ENCODE measurements around the gene ABHD13. TPM values are rescaled to one million over a fixed set of nuclear protein-coding genes. Genes with fewer than 3 reads are reported as not detected.
A peak's percentile ranks its signal among the peaks of the same experiment; 100 is the strongest.
"Not testable (repeated sequence)": the region's sequence is repeated elsewhere in the genome, so short reads cannot be mapped to it uniquely, and the experiment has no call there.

Gene ABHD13
- total and polyA plus RNA-seq, 12 donors, result 3.1 to 5.9 (median 4.4) TPM

DNA sequence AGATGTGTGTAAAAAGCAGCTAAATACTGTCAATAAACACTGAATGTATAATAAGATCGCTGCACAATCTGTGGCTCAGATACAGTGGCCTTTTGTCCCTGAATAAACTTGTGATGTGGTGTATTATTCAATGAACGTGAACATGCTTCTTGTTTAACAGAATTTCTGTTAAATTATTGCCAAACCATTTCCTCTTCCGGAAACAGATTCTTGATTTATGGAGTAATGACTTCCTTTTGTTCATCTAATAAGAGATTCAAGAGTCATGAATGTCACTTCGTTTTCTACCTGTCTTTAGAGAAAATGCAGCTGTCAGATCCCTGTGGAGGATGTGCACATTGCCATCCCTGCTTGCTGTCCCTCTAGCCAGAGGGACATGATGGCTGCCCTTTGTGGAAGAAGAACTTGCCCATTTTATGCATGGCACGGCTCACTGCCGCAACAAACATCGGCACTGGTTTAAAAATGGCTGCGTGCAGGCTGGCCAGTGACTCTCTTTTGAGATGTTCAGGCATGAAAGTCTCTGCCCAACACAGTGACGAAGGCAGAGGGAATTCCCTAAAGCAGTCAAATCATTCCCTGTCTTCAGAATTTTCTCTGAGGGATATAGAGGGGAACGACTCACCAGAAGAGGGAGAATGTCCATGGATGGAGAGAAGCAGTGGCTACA is 48.3 kb downstream of the ABHD13 start:
- DNase-seq (no peak), ATAC-seq (no peak)
- H3K27me3 ChIP-seq, result no peaks in the 10 kb centered on the region
- intact Hi-C loops (cut with DNase I), result no loop called here
- 74 to 78% methylated on average over 10 of the region's 10 CpGs for WGBS, 2 donors
- peak overlapping the region in 2 of 10 donors; percentile 23 to 95 for H3K27ac ChIP-seq
- peaks cover 0 to 46% (median 14%) of the 10 kb centered on the region in 9 donors for H3K4me1 ChIP-seq
- H3K36me3 ChIP-seq, result peaks cover 0 to 6% (median 0%) of the 10 kb centered on the region in 9 donors
- TF ChIP-seq, protein P1, sequence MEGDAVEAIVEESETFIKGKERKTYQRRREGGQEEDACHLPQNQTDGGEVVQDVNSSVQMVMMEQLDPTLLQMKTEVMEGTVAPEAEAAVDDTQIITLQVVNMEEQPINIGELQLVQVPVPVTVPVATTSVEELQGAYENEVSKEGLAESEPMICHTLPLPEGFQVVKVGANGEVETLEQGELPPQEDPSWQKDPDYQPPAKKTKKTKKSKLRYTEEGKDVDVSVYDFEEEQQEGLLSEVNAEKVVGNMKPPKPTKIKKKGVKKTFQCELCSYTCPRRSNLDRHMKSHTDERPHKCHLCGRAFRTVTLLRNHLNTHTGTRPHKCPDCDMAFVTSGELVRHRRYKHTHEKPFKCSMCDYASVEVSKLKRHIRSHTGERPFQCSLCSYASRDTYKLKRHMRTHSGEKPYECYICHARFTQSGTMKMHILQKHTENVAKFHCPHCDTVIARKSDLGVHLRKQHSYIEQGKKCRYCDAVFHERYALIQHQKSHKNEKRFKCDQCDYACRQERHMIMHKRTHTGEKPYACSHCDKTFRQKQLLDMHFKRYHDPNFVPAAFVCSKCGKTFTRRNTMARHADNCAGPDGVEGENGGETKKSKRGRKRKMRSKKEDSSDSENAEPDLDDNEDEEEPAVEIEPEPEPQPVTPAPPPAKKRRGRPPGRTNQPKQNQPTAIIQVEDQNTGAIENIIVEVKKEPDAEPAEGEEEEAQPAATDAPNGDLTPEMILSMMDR (IDR thresholded peaks at IDR 0.05), result no peak
- H3K4me3 ChIP-seq, result peak overlapping the region in 1 of 10 donors; percentile 29
- H3K9me3 ChIP-seq, result no peaks in the 10 kb centered on the region

DNA sequence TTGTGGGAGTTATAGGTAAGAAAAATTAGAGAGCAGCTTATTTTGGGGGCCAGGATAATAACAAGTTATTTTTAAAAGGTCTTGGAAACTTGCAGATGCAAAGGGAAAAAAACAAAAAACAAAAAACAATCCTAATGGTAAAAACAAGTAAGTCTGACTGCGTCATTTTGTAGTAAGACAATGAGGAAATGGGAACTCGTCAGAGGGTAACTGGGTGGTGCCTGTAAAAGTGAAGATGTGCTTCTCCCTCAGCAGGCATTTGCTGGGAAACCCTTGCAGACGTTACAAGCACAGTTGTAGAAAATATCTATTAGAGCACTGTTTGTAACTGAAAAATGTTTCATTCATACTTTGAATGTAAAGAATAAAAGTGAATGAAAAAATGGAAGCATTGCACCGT is 49.2 kb downstream of the ABHD13 start:
- Histone ChIP-seq H3K4me3 (peak overlapping the region in 1 of 10 donors; percentile 29), H3K36me3 (peaks cover 0 to 6% (median 0%) of the 10 kb centered on the region in 9 donors), H3K27me3 (no peaks in the 10 kb centered on the region), H3K4me1 (peaks cover 0 to 46% (median 14%) of the 10 kb centered on the region in 9 donors), H3K27ac (peak overlapping the region in 3 of 10 donors; percentile 23 to 95 (median 34)), H3K9me3 (no peaks in the 10 kb centered on the region)
- DNase-seq (no peak), ATAC-seq (peak in 1 of 8 donors; percentile 56)
- intact Hi-C loops (cut with DNase I), result no loop called here
- TF ChIP-seq, protein P1 (IDR thresholded peaks at IDR 0.05), result no peak
- 84 to 88% methylated on average over 4 of the region's 4 CpGs for WGBS, 2 donors

GRCh38 chr13:108267855-108268254 is 49.7 kb downstream of the ABHD13 start:
- ATAC-seq; DNase-seq; H3K9me3 ChIP-seq; H3K36me3 ChIP-seq; H3K27me3 ChIP-seq; intact Hi-C loops (cut with DNase I); H3K4me3 ChIP-seq: not testable (repeated sequence)
- 97 to 98% methylated on average over 3 of the region's 3 CpGs for WGBS, 2 donors
- H3K27ac ChIP-seq, result peak overlapping the region in 3 of 10 donors; percentile 75 to 95 (median 83)
- peaks cover 0 to 51% (median 14%) of the 10 kb centered on the region in 9 donors for H3K4me1 ChIP-seq

DNA sequence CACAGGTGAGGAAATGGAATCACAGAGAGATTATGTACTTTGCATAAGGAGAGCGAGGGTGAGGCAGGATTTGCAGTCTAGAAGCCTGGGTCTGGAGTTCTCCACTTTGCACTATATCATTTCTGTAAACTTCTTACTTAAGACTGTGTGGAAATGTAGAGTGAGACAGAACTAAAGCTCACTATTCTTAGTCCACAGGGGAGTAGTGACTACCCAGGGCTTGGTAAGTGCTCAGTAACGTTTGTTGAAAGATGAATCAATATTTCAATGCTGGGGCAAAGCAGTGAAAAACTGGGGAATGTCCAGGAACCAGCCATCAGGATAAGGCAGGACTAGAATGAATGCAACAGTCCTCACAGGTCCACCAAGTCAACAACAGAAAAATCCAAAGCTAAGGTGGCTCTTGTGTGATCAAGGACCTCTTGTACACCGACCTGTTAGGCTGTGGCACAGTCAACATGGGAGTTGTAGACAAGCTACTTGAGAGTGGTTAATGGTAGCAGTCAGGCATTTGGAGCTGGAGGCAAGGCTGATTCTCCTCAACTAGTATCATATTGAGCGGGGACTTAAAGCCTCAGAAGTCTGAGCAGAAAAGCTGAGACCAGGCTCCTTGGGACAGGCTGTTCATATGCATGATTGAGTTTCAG is 50.4 kb downstream of the ABHD13 start:
- intact Hi-C loops (cut with DNase I), result no loop called here
- H3K36me3 ChIP-seq, result peaks cover 0 to 6% (median 0%) of the 10 kb centered on the region in 9 donors
- no peaks in the 10 kb centered on the region for H3K27me3 ChIP-seq
- TF ChIP-seq, protein P1 (IDR thresholded peaks at IDR 0.05), result no peak
- H3K4me3 ChIP-seq, result no peak overlapping the region
- H3K4me1 ChIP-seq, result peaks cover 0 to 58% (median 14%) of the 10 kb centered on the region in 9 donors
- peak overlapping the region in 5 of 10 donors; percentile 70 to 95 (median 75) for H3K27ac ChIP-seq
- ATAC-seq (no peak), DNase-seq (no peak)
- H3K9me3 ChIP-seq, result no peaks in the 10 kb centered on the region
- WGBS, 2 donors, result 72 to 77% methylated on average over 4 of the region's 4 CpGs

Measured in heart right ventricle (tissue), 16 donors.